Activated CD4-positive, alpha-beta T cell treated with anti-CD3 and anti-CD28 coated beads, Interleukin-2, amount 10 ng/mL, durations not matched to agents 7 days and 5 days (primary cell): ENCODE data around the gene CPT1A. TPM values are rescaled to one million over a fixed set of nuclear protein-coding genes. Genes with fewer than 3 reads are reported as not detected.
"Not testable (repeated sequence)": the region's sequence is repeated elsewhere in the genome, so short reads cannot be mapped to it uniquely, and the experiment has no call there.

Source experiments
- CTCF ChIA-PET: fragments of 350-600 bp; sonication (Branson Sonifier 250); formaldehyde crosslinking; loops from one replicate; lab custom pipeline; 2021; ENCODE audit warnings: antibody characterized with exemption; lab: Charles Lee
- POLR2A ChIA-PET: fragments of 350-600 bp; sonication (Branson Sonifier 250); formaldehyde crosslinking; loops from one replicate; lab custom pipeline; 2021; ENCODE audit warnings: antibody characterized with exemption; lab: Charles Lee
- DNase-seq: peaks from one replicate; pipeline ENCODE4 v3.0.0-alpha.2; 2020
- H3K27ac Mint-ChIP-seq: one replicate; pipeline ENCODE4 v1.8.0; 2021; ENCODE audit warnings: mild to moderate bottlenecking, moderate library complexity, mixed read lengths
- H3K27me3 Mint-ChIP-seq: one replicate; pipeline ENCODE4 v1.8.0; 2021; ENCODE audit warnings: mixed read lengths
- H3K36me3 Mint-ChIP-seq: one replicate; pipeline ENCODE4 v1.8.0; 2021; ENCODE audit warnings: low read depth, mixed read lengths
- H3K4me1 Mint-ChIP-seq: one replicate; pipeline ENCODE4 v1.8.0; 2021; ENCODE audit warnings: mixed read lengths
- H3K4me3 Mint-ChIP-seq: one replicate; pipeline ENCODE4 v1.8.0; 2021; ENCODE audit warnings: mild to moderate bottlenecking, moderate library complexity, mixed read lengths
- H3K9me3 Mint-ChIP-seq: one replicate; pipeline ENCODE4 v1.8.0; 2021; ENCODE audit warnings: mixed read lengths
- total RNA-seq, 2 experiments: library from RNA; stranded (reverse); gene quantifications; one replicate each; pipeline ENCODE4 v1.2.3, GENCODE V29; 2021

CPT1A gene
- total RNA-seq, 2 experiments from 2014 or later = 66.3 to 69.9 TPM

DNA sequence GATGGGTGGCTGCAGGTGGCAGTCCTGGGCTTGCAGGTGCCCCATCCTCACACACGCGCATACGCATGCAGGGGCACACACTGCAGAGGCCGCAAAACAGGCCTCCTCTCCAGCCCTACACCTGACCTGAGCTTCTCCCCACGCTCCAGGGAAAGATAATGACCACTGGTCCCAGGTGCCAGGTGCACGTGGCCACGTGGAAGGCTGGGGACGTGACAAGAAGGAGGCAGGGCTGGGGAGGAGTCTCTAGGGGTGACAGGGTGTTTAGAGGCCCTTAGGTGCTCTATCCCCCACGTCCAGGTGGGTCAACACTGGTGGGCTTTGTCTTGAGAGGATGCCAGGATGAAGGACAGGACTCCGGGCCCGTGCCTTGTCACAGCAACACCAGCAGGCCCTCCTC lies 23.5 kb upstream of the CPT1A start:
- ChIA-PET CTCF (interaction anchor here (1.0 kb wide), 1 partner anchor 10 kb away, joined by 3 read pairs; no protein-coding TSS in a partner anchor), POLR2A (no interaction called here)
- Mint-ChIP-seq H3K4me3 (no peak overlapping the region), H3K27ac (no peak overlapping the region), H3K9me3 (peaks cover 3% of the 10 kb centered on the region), H3K4me1 (peaks cover 14% of the 10 kb centered on the region), H3K36me3 (no peaks in the 10 kb centered on the region), H3K27me3 (peaks cover 14% of the 10 kb centered on the region)
- no peak for DNase-seq

DNA sequence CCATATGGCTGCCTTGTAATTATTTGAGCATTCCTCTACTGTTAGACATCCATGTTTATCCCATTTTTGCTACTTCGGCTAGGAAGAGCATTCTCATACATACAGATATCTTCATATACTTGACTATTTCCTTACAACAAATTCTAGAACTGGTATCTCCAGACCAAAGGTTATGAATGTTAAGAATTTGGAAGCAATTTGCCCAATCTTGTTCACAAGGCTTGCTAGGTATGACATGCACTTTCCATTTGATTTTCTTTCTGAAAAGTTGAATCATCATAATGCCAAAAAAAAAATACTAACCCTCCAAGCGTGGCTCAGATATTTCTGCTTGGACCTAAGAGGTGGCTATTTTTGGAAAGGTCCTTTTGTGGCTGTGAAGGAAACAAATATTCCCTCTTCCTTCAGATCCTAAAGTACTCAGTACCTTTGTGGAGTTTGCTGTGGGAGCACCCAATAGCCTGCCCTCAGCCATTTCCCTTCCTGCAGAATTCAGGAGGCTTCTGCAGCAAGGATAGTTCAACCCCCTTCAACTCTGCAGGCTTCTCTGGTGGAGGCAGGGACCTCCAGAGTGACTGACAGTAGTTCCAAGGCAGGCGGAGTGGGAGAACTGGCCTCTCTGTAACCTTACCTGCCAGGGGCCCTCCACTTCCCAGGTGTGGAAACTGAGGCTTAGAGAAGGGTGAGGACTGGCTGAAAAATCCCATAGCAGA lies 22.0 kb upstream of the CPT1A start:
- Mint-ChIP-seq H3K27ac (no peak overlapping the region), H3K27me3 (peaks cover 5% of the 10 kb centered on the region), H3K36me3 (no peaks in the 10 kb centered on the region), H3K4me1 (peaks cover 3% of the 10 kb centered on the region), H3K4me3 (no peak overlapping the region), H3K9me3 (peaks cover 3% of the 10 kb centered on the region)
- no peak for DNase-seq
- ChIA-PET CTCF (interaction anchor here (1.0 kb wide), 1 partner anchor 12 kb away, joined by 5 read pairs; no protein-coding TSS in a partner anchor), POLR2A (no interaction called here)

DNA sequence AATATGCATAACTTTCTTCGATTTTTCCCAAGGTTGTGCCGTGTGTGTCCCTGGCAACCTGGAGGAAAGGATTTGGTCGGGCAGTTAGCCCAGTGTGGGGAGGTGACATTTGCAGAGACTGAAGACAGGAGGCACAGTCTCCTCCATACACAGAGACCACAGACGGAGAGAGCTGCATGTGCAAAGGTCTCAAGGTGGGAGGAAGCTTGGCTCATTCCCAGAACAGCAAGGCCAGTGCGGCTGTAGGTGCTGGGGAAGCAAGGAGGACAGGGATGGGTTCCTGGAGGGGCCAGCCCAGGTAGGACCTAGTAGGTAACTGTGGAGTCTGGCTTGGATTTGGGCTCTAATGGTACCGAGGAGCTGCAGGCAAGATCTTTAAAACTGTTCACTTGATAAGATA lies 20.7 kb upstream of the CPT1A start:
- ChIA-PET CTCF (no interaction called here), POLR2A (no interaction called here)
- Mint-ChIP-seq H3K4me1 (no peaks in the 10 kb centered on the region), H3K4me3 (no peak overlapping the region), H3K27me3 (peaks cover 2% of the 10 kb centered on the region), H3K9me3 (peaks cover 3% of the 10 kb centered on the region), H3K36me3 (no peaks in the 10 kb centered on the region), H3K27ac (no peak overlapping the region)
- no peak for DNase-seq

DNA sequence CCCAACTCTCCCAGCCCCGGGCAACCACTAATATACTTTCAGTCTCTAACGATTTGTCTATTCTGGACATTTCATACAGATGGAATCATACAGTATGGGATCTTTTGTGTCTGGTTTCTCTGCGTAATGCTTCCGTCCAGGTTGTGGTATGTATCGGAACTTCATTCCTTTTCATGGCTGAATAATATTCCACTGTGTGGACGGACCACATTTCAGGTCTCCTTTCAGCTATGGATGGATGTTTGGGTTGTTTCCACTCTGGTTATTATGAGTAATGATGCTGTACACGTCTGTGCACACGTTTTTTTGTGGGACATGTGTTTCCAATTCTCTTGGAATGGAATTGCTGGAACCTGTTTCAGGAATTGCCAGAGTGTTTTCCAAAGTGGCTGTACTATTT lies 17.4 kb upstream of the CPT1A start:
- Mint-ChIP-seq H3K4me3 (no peak overlapping the region), H3K4me1 (peaks cover 2% of the 10 kb centered on the region), H3K9me3 (peaks cover 3% of the 10 kb centered on the region), H3K27me3 (peaks cover 20% of the 10 kb centered on the region), H3K36me3 (no peaks in the 10 kb centered on the region), H3K27ac (no peak overlapping the region)
- POLR2A ChIA-PET = no interaction called here
- DNase-seq = no peak
- CTCF ChIA-PET = no interaction called here

DNA sequence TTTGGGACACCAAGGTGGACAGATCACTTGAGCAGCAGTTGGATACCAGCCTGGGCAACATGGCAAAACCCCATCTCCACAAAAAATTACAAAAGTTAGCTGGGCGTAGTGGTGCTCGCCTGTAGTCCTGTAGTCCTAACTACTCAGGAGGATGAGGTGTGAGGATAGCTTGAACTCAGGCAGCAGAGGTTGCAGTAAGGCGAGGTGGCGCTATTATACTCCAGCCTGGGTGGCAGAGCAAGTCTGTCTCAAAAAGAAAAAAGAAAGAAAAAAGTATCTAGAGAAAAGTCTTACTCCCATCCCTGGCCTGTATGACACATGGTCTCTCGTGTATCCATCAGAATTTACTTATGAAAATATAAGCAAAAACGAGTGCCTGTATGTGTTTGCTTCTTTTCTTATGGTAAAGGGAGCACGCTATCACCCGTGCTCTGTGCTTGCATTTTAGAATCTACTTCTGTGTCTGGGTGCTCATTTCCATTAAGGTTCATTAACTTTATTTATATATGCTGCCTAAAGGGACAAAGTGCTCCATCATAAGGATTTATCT lies 15.4 kb upstream of the CPT1A start:
- Mint-ChIP-seq H3K4me3 (no peak overlapping the region), H3K27me3 (peaks cover 37% of the 10 kb centered on the region), H3K4me1 (peaks cover 2% of the 10 kb centered on the region), H3K36me3 (no peaks in the 10 kb centered on the region), H3K27ac (no peak overlapping the region), H3K9me3 (no peaks in the 10 kb centered on the region)
- DNase-seq = no peak
- ChIA-PET POLR2A (no interaction called here), CTCF (interaction anchor here (1.5 kb wide), 1 partner anchor 13 kb away, joined by 3 read pairs; no protein-coding TSS in a partner anchor)

DNA sequence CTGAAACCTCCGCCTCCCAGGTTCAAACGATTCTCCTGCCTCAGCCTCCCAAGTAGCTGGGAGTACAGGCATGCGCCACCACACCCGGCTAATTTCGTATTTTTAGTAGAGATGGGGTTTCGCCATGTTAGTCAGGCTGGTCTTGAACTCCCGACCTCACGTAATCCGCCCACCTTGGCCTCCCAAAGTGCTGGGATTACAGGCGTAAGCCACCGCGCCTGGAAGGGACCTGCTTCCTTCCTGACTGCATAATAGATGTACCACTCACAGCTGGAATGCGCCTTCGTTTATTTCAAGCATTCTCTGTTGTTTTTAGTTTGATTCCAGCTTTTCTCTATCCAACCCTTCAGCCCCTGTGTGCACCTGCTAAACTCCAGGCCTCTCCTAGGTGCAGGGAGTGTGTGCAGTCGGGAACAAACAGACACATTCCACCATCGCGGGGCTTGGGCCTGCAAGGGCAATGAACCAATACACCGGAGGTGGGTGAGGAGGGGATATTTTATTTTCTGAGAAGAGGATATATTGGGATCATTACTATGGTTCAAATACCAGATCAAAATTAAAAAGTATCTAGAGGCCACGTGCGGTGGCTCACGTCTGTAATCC lies 14.8 kb upstream of the CPT1A start:
- POLR2A ChIA-PET, H3K36me3 Mint-ChIP-seq, H3K9me3 Mint-ChIP-seq, H3K4me1 Mint-ChIP-seq, DNase-seq, H3K4me3 Mint-ChIP-seq, H3K27ac Mint-ChIP-seq: not testable (repeated sequence)
- peaks cover 39% of the 10 kb centered on the region for H3K27me3 Mint-ChIP-seq
- CTCF ChIA-PET = interaction anchor here (1.5 kb wide), 1 partner anchor 13 kb away, joined by 3 read pairs; no protein-coding TSS in a partner anchor

DNA sequence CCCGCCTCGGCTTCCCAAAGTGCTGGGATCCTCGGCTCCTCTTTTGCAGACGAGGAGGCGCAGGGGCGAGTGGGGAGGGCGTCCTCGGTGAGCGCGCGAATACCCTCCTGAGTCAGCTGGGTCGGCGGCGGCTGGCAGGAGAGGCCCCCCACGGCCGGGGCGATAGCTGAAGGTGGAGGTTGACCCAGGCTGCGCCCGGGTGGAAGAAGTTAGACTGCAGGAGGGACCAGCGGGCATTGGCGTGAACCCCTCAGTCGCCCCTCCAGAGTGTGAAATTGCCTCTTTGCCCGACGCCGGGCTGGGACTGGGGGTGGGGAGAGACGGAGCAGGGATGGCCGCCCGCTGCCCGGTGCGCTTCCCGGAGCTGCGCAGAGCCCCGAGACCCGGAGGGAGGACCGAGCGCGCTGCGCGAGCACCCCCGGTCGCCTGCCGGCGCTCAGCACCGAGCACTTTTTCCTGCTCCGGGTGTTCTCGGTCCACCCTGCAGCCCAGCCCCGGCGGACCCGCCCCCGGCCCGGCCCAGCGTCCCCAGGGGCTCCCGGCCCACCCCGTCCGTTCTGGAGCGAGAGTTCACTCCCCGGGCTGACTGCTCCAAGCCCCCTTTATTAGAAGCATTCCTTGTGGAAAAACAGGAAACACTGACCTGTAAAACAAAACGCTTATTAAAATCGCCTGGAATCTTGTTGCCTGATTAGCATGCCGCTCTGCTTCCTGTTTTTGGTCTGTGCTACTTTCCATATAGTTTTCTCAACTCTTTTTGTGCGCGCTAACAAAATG lies 13.7 kb upstream of the CPT1A start:
- CTCF ChIA-PET = interaction anchor here (0.8 to 1.3 kb wide), 2 partner anchors 9 to 10 kb away, joined by 3 to 4 read pairs; no protein-coding TSS in a partner anchor
- Mint-ChIP-seq H3K27me3 (peaks cover 39% of the 10 kb centered on the region), H3K9me3 (no peaks in the 10 kb centered on the region), H3K36me3 (no peaks in the 10 kb centered on the region), H3K27ac (no peak overlapping the region), H3K4me3 (no peak overlapping the region), H3K4me1 (peaks cover 2% of the 10 kb centered on the region)
- peak; percentile 17 for DNase-seq
- POLR2A ChIA-PET = interaction anchor here (0.6 kb wide), 1 partner anchor 14 kb away, joined by 3 read pairs; the partner anchor contains the start of gene CPT1A

DNA sequence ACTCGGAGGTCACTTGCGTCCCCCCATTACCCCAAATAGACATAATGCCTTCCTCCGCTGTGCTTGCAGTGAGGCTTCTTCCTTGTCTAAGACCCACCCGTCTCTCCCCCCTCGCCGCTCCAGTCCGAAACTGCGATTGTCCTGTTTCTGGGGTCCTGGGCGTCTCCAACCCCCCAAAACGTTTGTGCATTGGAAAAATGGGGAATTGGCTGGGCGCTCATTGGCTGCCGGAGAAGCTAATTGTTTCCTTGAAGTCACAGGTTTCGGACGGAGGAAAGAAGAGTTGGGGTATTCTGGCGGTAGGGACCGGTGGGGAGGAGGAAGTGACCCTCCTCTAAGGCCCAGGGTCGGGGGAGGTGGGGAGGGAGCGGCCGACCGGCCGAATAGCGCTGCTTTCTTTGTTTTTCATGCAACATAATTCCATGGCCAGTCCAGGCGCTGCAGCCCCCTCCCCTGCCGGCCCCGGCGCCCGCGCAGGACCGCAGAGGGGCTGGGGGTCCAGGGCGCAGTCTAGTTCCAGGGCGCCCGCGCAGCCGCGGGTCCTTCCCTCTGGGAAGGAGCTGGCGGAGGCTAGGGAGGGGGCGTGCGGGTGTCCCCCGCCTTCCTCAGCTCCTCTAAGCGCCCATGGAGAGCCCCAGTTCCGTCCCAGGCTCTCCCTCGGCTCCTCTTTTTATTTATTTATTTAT lies 12.7 kb upstream of the CPT1A start:
- Mint-ChIP-seq H3K27me3 (peaks cover 41% of the 10 kb centered on the region), H3K27ac (no peak overlapping the region), H3K4me3 (no peak overlapping the region), H3K9me3 (no peaks in the 10 kb centered on the region), H3K36me3 (no peaks in the 10 kb centered on the region), H3K4me1 (peaks cover 2% of the 10 kb centered on the region)
- CTCF ChIA-PET = interaction anchor here (1.3 kb wide), 1 partner anchor 9 kb away, joined by 4 read pairs; no protein-coding TSS in a partner anchor
- no peak for DNase-seq
- POLR2A ChIA-PET = interaction anchor here (0.6 kb wide), 1 partner anchor 13 kb away, joined by 3 read pairs; the partner anchor contains the start of gene CPT1A

DNA sequence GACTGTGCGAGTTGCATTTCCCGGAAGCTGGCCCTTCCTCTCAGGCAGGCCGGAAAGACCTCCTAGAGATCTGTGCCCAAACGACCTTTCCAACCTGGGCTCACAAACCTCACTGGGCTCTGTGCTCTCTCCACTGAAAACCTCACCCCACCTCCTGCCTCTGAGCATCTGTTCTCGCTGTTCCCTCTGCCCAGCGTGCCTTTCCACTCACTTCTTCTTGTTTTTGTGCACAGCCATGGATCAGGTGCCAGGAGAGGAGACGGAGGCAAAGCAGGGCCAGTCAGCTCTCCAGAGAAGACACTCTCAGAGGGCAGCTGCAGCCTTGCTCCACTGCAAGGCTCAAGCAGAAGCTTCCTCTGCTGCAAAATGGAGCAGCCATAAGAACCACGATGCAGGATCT lies 10.9 kb upstream of the CPT1A start:
- H3K27ac Mint-ChIP-seq = no peak overlapping the region

DNA sequence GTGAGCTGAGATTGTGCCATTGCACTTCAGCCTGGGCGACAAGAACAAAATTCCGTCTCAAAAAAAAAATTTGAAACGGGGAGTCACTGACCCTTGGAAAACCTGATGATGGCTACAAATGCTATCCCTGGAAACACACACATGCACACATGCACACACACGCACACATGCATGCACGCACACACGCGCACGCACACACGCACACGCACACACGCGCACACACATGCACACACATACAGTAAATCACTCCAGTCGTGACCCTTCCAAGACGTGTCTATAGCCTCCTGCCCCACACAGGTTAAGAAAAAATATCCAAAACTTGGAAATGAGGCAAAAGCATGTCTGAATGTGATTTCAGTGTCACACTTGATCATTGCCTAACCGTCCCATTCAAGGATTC lies 6.7 kb upstream of the CPT1A start:
- POLR2A ChIA-PET = no interaction called here
- Mint-ChIP-seq H3K36me3 (no peaks in the 10 kb centered on the region), H3K9me3 (no peaks in the 10 kb centered on the region), H3K27ac (no peak overlapping the region), H3K27me3 (peaks cover 19% of the 10 kb centered on the region), H3K4me1 (peaks cover 13% of the 10 kb centered on the region), H3K4me3 (no peak overlapping the region)
- DNase-seq = no peak
- CTCF ChIA-PET = no interaction called here

More for the DNA sequence above, 10.9 kb upstream of the CPT1A start:
- H3K27me3 Mint-ChIP-seq = peaks cover 44% of the 10 kb centered on the region
- no peak for DNase-seq
- H3K9me3 Mint-ChIP-seq = no peaks in the 10 kb centered on the region
- CTCF ChIA-PET = interaction anchor here (1.0 to 1.8 kb wide), 3 partner anchors 9 to 12 kb away, joined by 3 to 5 read pairs (median 5); no protein-coding TSS in a partner anchor
- POLR2A ChIA-PET = no interaction called here
- peaks cover 2% of the 10 kb centered on the region for H3K4me1 Mint-ChIP-seq
- no peaks in the 10 kb centered on the region for H3K36me3 Mint-ChIP-seq
- H3K4me3 Mint-ChIP-seq = no peak overlapping the region

DNA sequence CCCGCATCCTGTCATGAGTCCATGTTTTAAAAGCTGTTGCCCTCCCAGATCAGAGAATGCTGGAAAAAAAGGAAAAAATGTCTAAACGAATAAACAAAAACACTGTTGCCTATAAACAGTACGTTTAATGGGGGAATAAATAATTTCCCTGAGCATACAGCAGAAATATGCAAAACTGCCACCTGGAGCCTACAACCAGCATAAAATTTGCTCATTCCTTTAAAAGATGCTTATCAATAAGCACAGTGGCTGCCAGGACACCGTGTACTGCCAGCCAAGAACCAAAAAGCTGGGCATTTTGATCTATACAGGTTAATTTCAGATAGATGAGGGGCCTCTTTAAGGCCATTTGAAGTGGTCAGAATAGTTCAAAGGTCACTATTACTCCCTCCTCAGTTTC lies 5.7 kb upstream of the CPT1A start:
- no peaks in the 10 kb centered on the region for H3K36me3 Mint-ChIP-seq
- H3K27ac Mint-ChIP-seq = no peak overlapping the region
- peaks cover 9% of the 10 kb centered on the region for H3K27me3 Mint-ChIP-seq
- ChIA-PET CTCF (interaction anchor here (0.6 kb wide), 1 partner anchor 733 kb away, joined by 3 read pairs; no protein-coding TSS in a partner anchor), POLR2A (no interaction called here)
- peaks cover 20% of the 10 kb centered on the region for H3K4me1 Mint-ChIP-seq
- no peaks in the 10 kb centered on the region for H3K9me3 Mint-ChIP-seq
- no peak for DNase-seq
- no peak overlapping the region for H3K4me3 Mint-ChIP-seq
